ENCODE measurements around the gene HOXD11.

- TF ChIP-seq, protein P1, sequence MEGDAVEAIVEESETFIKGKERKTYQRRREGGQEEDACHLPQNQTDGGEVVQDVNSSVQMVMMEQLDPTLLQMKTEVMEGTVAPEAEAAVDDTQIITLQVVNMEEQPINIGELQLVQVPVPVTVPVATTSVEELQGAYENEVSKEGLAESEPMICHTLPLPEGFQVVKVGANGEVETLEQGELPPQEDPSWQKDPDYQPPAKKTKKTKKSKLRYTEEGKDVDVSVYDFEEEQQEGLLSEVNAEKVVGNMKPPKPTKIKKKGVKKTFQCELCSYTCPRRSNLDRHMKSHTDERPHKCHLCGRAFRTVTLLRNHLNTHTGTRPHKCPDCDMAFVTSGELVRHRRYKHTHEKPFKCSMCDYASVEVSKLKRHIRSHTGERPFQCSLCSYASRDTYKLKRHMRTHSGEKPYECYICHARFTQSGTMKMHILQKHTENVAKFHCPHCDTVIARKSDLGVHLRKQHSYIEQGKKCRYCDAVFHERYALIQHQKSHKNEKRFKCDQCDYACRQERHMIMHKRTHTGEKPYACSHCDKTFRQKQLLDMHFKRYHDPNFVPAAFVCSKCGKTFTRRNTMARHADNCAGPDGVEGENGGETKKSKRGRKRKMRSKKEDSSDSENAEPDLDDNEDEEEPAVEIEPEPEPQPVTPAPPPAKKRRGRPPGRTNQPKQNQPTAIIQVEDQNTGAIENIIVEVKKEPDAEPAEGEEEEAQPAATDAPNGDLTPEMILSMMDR (IDR thresholded peaks at IDR 0.05; ENCODE audit: low read depth, low read length), result no peak
- TF ChIP-seq POLR2A (IDR thresholded peaks at IDR 0.05; ENCODE audit: extremely low read depth, insufficient read length), result no peak
- no peak for TF ChIP-seq MAX (IDR thresholded peaks at IDR 0.05; ENCODE audit: low read depth, low read length)
These were observed 1.1 kb upstream of the HOXD11 start for GRCh38 chr2:176105730-176106580.
